HUES64 (cell line): ENCODE results near the gene WWC2.
"Not testable (repeated sequence)": the region's sequence is repeated elsewhere in the genome, so short reads cannot be mapped to it uniquely, and the experiment has no call there.

Experiments used
- H3K27ac ChIP-seq: 2 replicates; pipeline ENCODE4 v1.7.0; 2013; ENCODE audit warnings: low read depth, low read length, inconsistent platforms
- H3K27me3 ChIP-seq: 2 replicates; pipeline ENCODE4 v1.6.1; 2013; ENCODE audit warnings: mild to moderate bottlenecking, low read length; ENCODE audit not compliant: insufficient read depth
- H3K36me3 ChIP-seq: 2 replicates; pipeline ENCODE4 v1.6.1; 2013; ENCODE audit warnings: mild to moderate bottlenecking, low read length; ENCODE audit not compliant: insufficient read depth
- H3K4me1 ChIP-seq: 2 replicates; pipeline ENCODE4 v1.6.1; 2013; ENCODE audit warnings: mild to moderate bottlenecking, low read length, moderate library complexity; ENCODE audit not compliant: insufficient read depth
- H3K4me3 ChIP-seq: 2 replicates; pipeline ENCODE4 v1.5.1; 2013; ENCODE audit warnings: mild to moderate bottlenecking, low read length, moderate library complexity
- H3K9ac ChIP-seq: 2 replicates; pipeline ENCODE4 v1.6.1; 2013; ENCODE audit warnings: mild to moderate bottlenecking, low read depth, low read length
- H3K9me3 ChIP-seq: 2 replicates; pipeline ENCODE4 v1.6.1; 2013; ENCODE audit warnings: low read depth, low read length; ENCODE audit not compliant: insufficient read depth
- WGBS: fragments of 150-250, 120-280 bp; methylation state at CpG from one replicate; pipeline ENCODE4 v1.1.7; 2013; ENCODE audit warnings: missing lambda C conversion rate; 5-methylcytosine and 5-hydroxymethylcytosine counted together

WWC2 gene

DNA sequence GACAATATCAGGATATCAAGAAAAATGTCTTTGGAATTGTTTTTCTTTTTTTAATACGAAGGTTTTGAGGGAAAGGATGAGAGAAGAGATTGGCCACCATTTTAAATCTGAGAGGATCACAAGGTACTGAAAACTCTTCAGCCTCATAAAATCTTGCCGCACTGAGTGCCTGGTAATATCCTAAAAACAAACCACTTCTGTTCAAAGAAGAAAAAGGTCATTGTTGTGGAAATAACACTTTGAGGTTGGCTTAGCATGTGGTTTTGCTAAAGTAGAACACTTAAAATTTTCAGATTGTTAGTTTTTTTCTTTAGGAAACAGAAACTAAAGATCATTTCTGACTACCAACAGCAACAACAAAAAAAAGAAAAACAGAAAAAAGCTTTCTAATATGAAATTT is 222.0 kb downstream of the WWC2 start:
- H3K9me3 ChIP-seq, result peaks cover under 1% of the 10 kb centered on the region; the same call in 1 of the 2 replicates
- no peaks in the 10 kb centered on the region for H3K27me3 ChIP-seq
- WGBS, result 92% methylated on average over 1 of the region's 2 CpGs
- no peaks in the 10 kb centered on the region for H3K4me1 ChIP-seq
- no peak overlapping the region for H3K27ac ChIP-seq
- no peak overlapping the region for H3K9ac ChIP-seq
- H3K4me3 ChIP-seq, result no peak overlapping the region
- peaks cover 26% of the 10 kb centered on the region for H3K36me3 ChIP-seq

GRCh38 chr4:183321516-183321915 is 222.5 kb downstream of the WWC2 start:
- Histone ChIP-seq H3K9ac (no peak overlapping the region), H3K9me3 (peaks cover 5% of the 10 kb centered on the region; the same call in 1 of the 2 replicates), H3K36me3 (peaks cover 23% of the 10 kb centered on the region), H3K27ac (no peak overlapping the region), H3K27me3 (no peaks in the 10 kb centered on the region), H3K4me1 (no peaks in the 10 kb centered on the region), H3K4me3 (no peak overlapping the region)
- 95% methylated on average over 5 of the region's 5 CpGs for WGBS

- Histone ChIP-seq H3K9me3 (peaks cover 7% of the 10 kb centered on the region; the same call in 1 of the 2 replicates), H3K9ac (no peak within 1 kb of the TSS), H3K4me3 (no peak within 1 kb of the TSS), H3K36me3 (peaks cover 16% of the 10 kb centered on the region), H3K27ac (no peak within 1 kb of the TSS), H3K27me3 (no peaks in the 10 kb centered on the region), H3K4me1 (no peaks in the 10 kb centered on the region)
- WGBS, result 96% methylated on average over 5 of the region's 5 CpGs
Observed at GRCh38 chr4:183322326-183322725, 223.3 kb downstream of the WWC2 start, which contains the start of gene CLDN24. CLDN24 (minus strand) TSS chr4:183322426; CDS start chr4:183322426, 0 bp downstream.

DNA sequence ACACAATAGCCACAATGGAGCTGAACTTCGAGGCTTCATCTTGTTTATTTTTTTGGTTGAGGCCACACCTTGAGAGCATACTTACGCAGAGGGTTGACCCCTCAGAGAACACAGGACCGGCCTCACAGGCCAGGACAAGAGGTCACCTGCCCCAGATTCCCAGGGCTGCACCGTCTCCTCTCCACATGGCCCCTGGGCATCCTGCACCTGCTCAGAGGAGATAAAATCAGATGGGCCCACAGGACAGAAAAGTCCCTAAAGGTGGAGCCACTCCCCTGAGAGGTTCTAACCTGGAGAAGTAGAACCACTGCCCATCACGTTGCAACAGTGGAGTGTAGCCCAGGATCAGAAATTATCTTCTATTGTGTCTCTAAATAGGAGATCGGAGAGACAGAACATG is 224.2 kb downstream of the WWC2 start:
- Histone ChIP-seq H3K9me3 (peaks cover 7% of the 10 kb centered on the region; the same call in 1 of the 2 replicates), H3K27me3 (no peaks in the 10 kb centered on the region), H3K4me1 (no peaks in the 10 kb centered on the region), H3K9ac (no peak overlapping the region), H3K4me3 (no peak overlapping the region), H3K27ac (no peak overlapping the region), H3K36me3 (peaks cover 10% of the 10 kb centered on the region; the same call in 1 of the 2 replicates)
- WGBS, result 93% methylated on average over 6 of the region's 6 CpGs

GRCh38 chr4:183324056-183324455 is 225.0 kb downstream of the WWC2 start:
- H3K4me1 ChIP-seq, H3K9me3 ChIP-seq, H3K4me3 ChIP-seq, H3K27me3 ChIP-seq, H3K9ac ChIP-seq, H3K36me3 ChIP-seq, H3K27ac ChIP-seq: not testable (repeated sequence)
- WGBS, result 96% methylated on average over 11 of the region's 11 CpGs

- H3K27me3 ChIP-seq, result no peaks in the 10 kb centered on the region
- no peaks in the 10 kb centered on the region for H3K4me1 ChIP-seq
- H3K36me3 ChIP-seq, result peaks cover 4% of the 10 kb centered on the region; the same call in 1 of the 2 replicates
- H3K4me3 ChIP-seq, result no peak overlapping the region
- WGBS, result 95% methylated on average over 7 of the region's 7 CpGs
- H3K9me3 ChIP-seq, result peaks cover 11% of the 10 kb centered on the region; the same call in 1 of the 2 replicates
- H3K27ac ChIP-seq, result no peak overlapping the region
- no peak overlapping the region for H3K9ac ChIP-seq
Observed at GRCh38 chr4:183324619-183325018, 225.6 kb downstream of the WWC2 start.

DNA sequence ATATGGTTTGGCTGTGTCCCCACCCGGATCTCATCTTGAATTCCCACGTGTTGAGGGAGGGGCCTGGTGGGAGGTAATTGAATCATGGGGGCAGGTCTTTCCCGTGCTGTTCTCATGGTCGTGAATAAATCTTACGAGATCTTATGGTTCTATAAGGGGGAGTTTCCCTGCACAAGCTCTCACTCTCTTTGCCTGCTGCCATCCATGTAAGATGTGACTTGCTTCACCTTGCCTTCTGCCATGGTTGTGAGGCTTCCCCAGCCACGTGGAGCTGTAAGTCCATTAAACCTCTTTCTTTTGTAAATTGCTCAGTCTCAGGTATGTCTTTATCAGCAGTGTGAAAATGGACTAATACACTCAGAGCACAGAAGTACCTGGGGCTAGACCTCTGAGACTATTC is 227.3 kb downstream of the WWC2 start:
- H3K4me3 ChIP-seq, H3K9ac ChIP-seq, H3K36me3 ChIP-seq, H3K27me3 ChIP-seq, H3K4me1 ChIP-seq, H3K27ac ChIP-seq: not testable (repeated sequence)
- H3K9me3 ChIP-seq, result peaks cover 12% of the 10 kb centered on the region; the same call in 1 of the 2 replicates
- 97% methylated on average over 6 of the region's 6 CpGs for WGBS

DNA sequence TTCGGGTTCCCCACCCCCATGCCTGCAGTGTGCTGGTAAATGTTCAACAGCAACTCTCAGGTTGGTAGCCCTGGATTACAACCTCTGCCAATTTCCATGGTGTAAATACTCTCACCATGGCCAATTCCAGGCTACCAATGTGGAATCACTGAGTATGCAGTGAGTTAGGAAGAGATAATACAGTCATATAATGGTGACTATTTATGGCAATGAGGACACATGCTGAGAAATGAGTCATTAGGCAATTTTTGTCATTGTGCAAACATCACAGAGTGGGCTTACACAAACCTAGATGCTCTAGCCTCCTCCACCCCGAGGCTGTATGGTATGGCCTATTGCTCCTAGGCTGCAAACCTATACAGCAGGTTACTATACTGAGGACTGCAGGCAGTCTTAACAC is 227.8 kb downstream of the WWC2 start:
- Histone ChIP-seq H3K4me1 (no peaks in the 10 kb centered on the region), H3K4me3 (no peak overlapping the region), H3K9ac (no peak overlapping the region), H3K27me3 (no peaks in the 10 kb centered on the region), H3K36me3 (no peaks in the 10 kb centered on the region), H3K9me3 (peaks cover 12% of the 10 kb centered on the region; the same call in 1 of the 2 replicates), H3K27ac (no peak overlapping the region)
- 95% methylated on average over 2 of the region's 2 CpGs for WGBS

DNA sequence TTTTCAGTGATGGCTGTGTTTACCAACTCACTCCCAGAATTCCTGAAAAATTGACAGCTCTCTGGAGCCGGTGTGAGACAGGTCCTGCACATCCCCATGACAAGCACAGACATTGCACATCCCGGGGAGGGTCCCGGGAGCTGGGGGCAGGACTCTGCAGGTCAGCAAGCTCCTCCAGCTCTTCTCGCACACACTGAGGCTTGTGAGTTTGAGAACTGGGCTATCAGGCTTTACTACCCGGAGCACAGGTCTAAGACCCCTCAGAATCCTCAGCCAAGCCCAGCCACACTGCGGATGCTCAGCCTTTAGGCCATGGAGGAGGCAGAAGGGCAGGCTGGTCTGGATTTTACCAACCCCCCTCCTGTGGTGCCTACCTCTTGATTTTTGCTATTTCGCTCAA is 228.8 kb downstream of the WWC2 start:
- H3K9me3 ChIP-seq, result peaks cover 12% of the 10 kb centered on the region; the same call in 1 of the 2 replicates
- H3K4me1 ChIP-seq, result no peaks in the 10 kb centered on the region
- no peak overlapping the region for H3K27ac ChIP-seq
- no peak overlapping the region for H3K4me3 ChIP-seq
- H3K27me3 ChIP-seq, result no peaks in the 10 kb centered on the region
- WGBS, result 95% methylated on average over 7 of the region's 7 CpGs
- no peak overlapping the region for H3K9ac ChIP-seq
- no peaks in the 10 kb centered on the region for H3K36me3 ChIP-seq

- Histone ChIP-seq H3K36me3 (no peaks in the 10 kb centered on the region), H3K9me3 (peaks cover 12% of the 10 kb centered on the region; the same call in 1 of the 2 replicates), H3K27me3 (no peaks in the 10 kb centered on the region), H3K9ac (no peak overlapping the region), H3K4me1 (no peaks in the 10 kb centered on the region), H3K4me3 (no peak overlapping the region), H3K27ac (no peak overlapping the region)
- WGBS, result 85% methylated on average over 7 of the region's 7 CpGs
Observed at GRCh38 chr4:183328832-183329231, 229.8 kb downstream of the WWC2 start.

DNA sequence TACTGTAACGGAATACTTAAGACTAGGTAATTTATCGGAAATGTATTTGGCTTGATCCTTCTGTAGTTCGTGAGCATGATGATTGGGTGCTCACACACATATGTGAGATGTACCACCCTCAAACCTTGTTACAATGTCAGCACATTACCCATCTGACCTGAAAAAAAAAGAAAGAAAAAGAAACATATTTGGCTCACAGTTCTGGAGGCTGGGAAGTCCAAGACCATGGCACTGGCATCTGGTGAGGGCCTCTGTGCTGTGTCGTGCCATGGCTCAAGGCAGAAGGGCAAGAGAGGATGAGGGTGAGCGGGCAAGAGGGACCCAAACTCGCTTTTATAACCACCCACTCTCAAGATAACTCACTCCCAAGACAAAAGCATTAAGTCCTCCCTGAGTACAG is 230.2 kb downstream of the WWC2 start:
- Histone ChIP-seq H3K4me1 (no peaks in the 10 kb centered on the region), H3K27me3 (no peaks in the 10 kb centered on the region), H3K27ac (no peak overlapping the region), H3K9ac (no peak overlapping the region), H3K9me3 (peaks cover 12% of the 10 kb centered on the region; the same call in 1 of the 2 replicates), H3K36me3 (no peaks in the 10 kb centered on the region), H3K4me3 (no peak overlapping the region)
- 96% methylated on average over 6 of the region's 6 CpGs for WGBS
